HG03457 (cell line): ENCODE data around the gene ADAT2.
"Not testable (repeated sequence)": the region's sequence is repeated elsewhere in the genome, so short reads cannot be mapped to it uniquely, and the experiment has no call there.

Experiments used
- ATAC-seq: cut with Tn5 transposase; IDR thresholded peaks from one replicate; pipeline ENCODE4 v1.9.1; 2021; ENCODE audit warnings: moderate number of reproducible peaks; ENCODE audit not compliant: unreplicated experiment

Gene ADAT2

GRCh38 chr6:143450453-143451371 is at the start of gene ADAT2, which contains the start of gene PEX3:
TSS of gene ADAT2 (minus strand) at chr6:143450695. CDS start at chr6:143450658, 37 bp downstream.
TSS of gene PEX3 (plus strand) at chr6:143450805. CDS start at chr6:143451043, 238 bp downstream.
- peak; percentile 92 for ATAC-seq

GRCh38 chr6:143498428-143498827 is 47.9 kb upstream of the ADAT2 start:
- ATAC-seq, result no peak

GRCh38 chr6:143496974-143497373 is 46.5 kb upstream of the ADAT2 start:
- ATAC-seq, result no peak

GRCh38 chr6:143490775-143491174 is 40.3 kb upstream of the ADAT2 start:
- no peak for ATAC-seq

GRCh38 chr6:143490244-143490643 is 39.7 kb upstream of the ADAT2 start:
- ATAC-seq, result no peak

- no peak for ATAC-seq
Measured at GRCh38 chr6:143486752-143487151, 36.3 kb upstream of the ADAT2 start.

- no peak for ATAC-seq
Measured at GRCh38 chr6:143485967-143486366, 35.5 kb upstream of the ADAT2 start.

- ATAC-seq, result no peak
Measured at GRCh38 chr6:143482593-143482992, 32.1 kb upstream of the ADAT2 start.

GRCh38 chr6:143478479-143479062 is 28.1 kb upstream of the ADAT2 start:
- ATAC-seq, result no peak

- ATAC-seq, result no peak
Measured at GRCh38 chr6:143476545-143476944, 26.1 kb upstream of the ADAT2 start.

GRCh38 chr6:143471822-143472221 is 21.3 kb upstream of the ADAT2 start:
- no peak for ATAC-seq

- ATAC-seq, result not testable (repeated sequence)
Measured at GRCh38 chr6:143468823-143469222, 18.3 kb upstream of the ADAT2 start.

- no peak for ATAC-seq
Measured at GRCh38 chr6:143468026-143468425, 17.5 kb upstream of the ADAT2 start.

GRCh38 chr6:143465546-143465945 is 15.1 kb upstream of the ADAT2 start:
- no peak for ATAC-seq

GRCh38 chr6:143457563-143458359 is 7.3 kb upstream of the ADAT2 start:
- ATAC-seq, result no peak

GRCh38 chr6:143451531-143451930 is 1.0 kb upstream of the ADAT2 start:
- no peak for ATAC-seq

GRCh38 chr6:143449714-143450452 is 612 bp downstream of the ADAT2 start:
- ATAC-seq, result peak; percentile 8

GRCh38 chr6:143449082-143449713 is 1.3 kb downstream of the ADAT2 start:
- ATAC-seq, result no peak

GRCh38 chr6:143447865-143448264 is 2.6 kb downstream of the ADAT2 start:
- ATAC-seq, result not testable (repeated sequence)

- ATAC-seq, result no peak
Measured at GRCh38 chr6:143443096-143443495, 7.4 kb downstream of the ADAT2 start.
